ENCODE measurements around the gene TYMP. TPM values are rescaled to one million over a fixed set of nuclear protein-coding genes. Genes with fewer than 3 reads are reported as not detected.

TYMP gene
- total and polyA plus RNA-seq, 2 donors (not counting 3 experiments of a cell fraction or from before 2014, with no cell fraction given) = 2.0 to 2.4 TPM

GRCh38 chr22:50569896-50570535 lies 40.2 kb upstream of the TYMP start:
- TF ChIP-seq POLR2AphosphoS5 (IDR thresholded peaks at IDR 0.05; ENCODE audit: insufficient read depth, low read depth, low read length) (no peak), MAX (IDR thresholded peaks at IDR 0.05; ENCODE audit: insufficient read depth, insufficient read length) (no peak), MYC (IDR thresholded peaks at IDR 0.05; ENCODE audit: low read depth, low read length) (no peak), GATA2 (IDR thresholded peaks at IDR 0.05; ENCODE audit: insufficient read depth, insufficient read length, low read depth, low read length) (no peak), POLR2A (IDR thresholded peaks at IDR 0.05; ENCODE audit: low read depth, low read length) (no peak), JUN (IDR thresholded peaks at IDR 0.05; ENCODE audit: borderline replicate concordance, insufficient read depth, insufficient read length, low read depth) (no peak), CTCF (IDR thresholded peaks at IDR 0.05; ENCODE audit: extremely low read depth in 1 of 2, insufficient read depth in 1 of 2, low read depth in 1 of 2, low read length in 2 of 2) (no peak), FOS (IDR thresholded peaks at IDR 0.05; ENCODE audit: borderline replicate concordance, insufficient read depth, low read length) (no peak), EZH2 (IDR thresholded peaks at IDR 0.05; ENCODE audit: borderline replicate concordance, low read depth, low read length, severe bottlenecking) (no peak)
- no peaks in the 10 kb centered on the region for H3K9me3 ChIP-seq (replicated peaks; ENCODE audit: control insufficient read depth, insufficient read depth, low read length)
- no peaks in the 10 kb centered on the region for H4K20me1 ChIP-seq (replicated peaks; ENCODE audit: control insufficient read depth, extremely low read depth, insufficient read depth, low read length)
- FAIRE-seq (no peak), DNase-seq (ENCODE audit: low read depth, low spot score) (no peak)
- ChIA-PET CTCF (interaction anchor here (1.8 kb wide), 1 partner anchor 9 kb away, joined by 5 read pairs; no protein-coding TSS in a partner anchor), POLR2A (no interaction called here)
- no peaks in the 10 kb centered on the region for H3K79me2 ChIP-seq (ENCODE audit: control insufficient read depth, insufficient read depth, low read length)
- H3K9ac ChIP-seq (replicated peaks; ENCODE audit: extremely low read depth, insufficient read depth, low read length) = no peak overlapping the region
- H3K4me3 ChIP-seq (replicated peaks in 1 of 3; ENCODE audit: insufficient read depth in 1 of 3, low read depth in 1 of 3, low read length in 3 of 3) = no peak overlapping the region
- no TSS peak for BruUV-seq (replicated peaks)
- intact Hi-C loops (cut with micrococcal nuclease) = no loop called here
- no peak overlapping the region for H3K27ac ChIP-seq (ENCODE audit: insufficient read depth, low read depth, low read length)
- no peaks in the 10 kb centered on the region for H3K9me1 ChIP-seq (replicated peaks; ENCODE audit: control insufficient read depth, extremely low read depth, insufficient read depth, low read length)
- no peaks in the 10 kb centered on the region for H3K27me3 ChIP-seq (ENCODE audit: control insufficient read depth in 2 of 2, insufficient read depth in 2 of 2, low read length in 2 of 2)
- dilution Hi-C loops (cut with MboI; ENCODE audit: extremely low pct_ligation_motif_present, low sequenced_read_pairs) = no loop called here
- no peak overlapping the region for H3K4me2 ChIP-seq (ENCODE audit: insufficient read depth, low read length)
- H3K36me3 ChIP-seq (ENCODE audit: control insufficient read depth in 2 of 2, extremely low read depth in 1 of 2, insufficient read depth in 2 of 2, low read length in 2 of 2) = no peaks in the 10 kb centered on the region
- no peak overlapping the region for H2AFZ ChIP-seq (ENCODE audit: low read depth, low read length)
- H3K4me1 ChIP-seq (ENCODE audit: control insufficient read depth, extremely low read depth, insufficient read depth, low read length) = no peaks in the 10 kb centered on the region

All from endothelial cell of umbilical vein (primary cell).